ENCODE results near the gene NUDT3.

GRCh38 chr6:34259529-34260069 is 132.9 kb downstream of the NUDT3 start:
- TF ChIP-seq CTCF (conservative IDR thresholded peaks at IDR 0.05) (no peak), ZFX (IDR thresholded peaks at IDR 0.05) (no peak)
